Inflammatory macrophage treated with lipopolysaccharide for 4 hours (primary cell): Measurements from ENCODE around the gene MTCP1.

Experiments used
- DNase-seq: peaks from one replicate; pipeline ENCODE4 v3.0.0-alpha.2; 2020

MTCP1 gene

GRCh38 chrX:155070975-155071693, at the start of gene MTCP1, which contains the start of the genes BRCC3 and CMC4:
TSS of gene MTCP1 (minus strand) at chrX:155071136. CDS start at chrX:155066010, 5,126 bp downstream.
TSS of gene BRCC3 (plus strand) at chrX:155071508. CDS start at chrX:155071528, 20 bp downstream.
TSS of gene CMC4 (minus strand) at chrX:155071136. CDS start at chrX:155064023, 7,113 bp downstream.
- DNase-seq = peak; percentile 79

GRCh38 chrX:155115174-155115819, 44.4 kb upstream of the MTCP1 start:
- DNase-seq = peak; percentile 33

- no peak for DNase-seq
These were observed 42.2 kb upstream of the MTCP1 start for GRCh38 chrX:155113097-155113496.

GRCh38 chrX:155112171-155112570, 41.2 kb upstream of the MTCP1 start:
- no peak for DNase-seq

GRCh38 chrX:155108427-155108826, 37.5 kb upstream of the MTCP1 start:
- DNase-seq = no peak

- DNase-seq = no peak
These were observed 35.0 kb upstream of the MTCP1 start for GRCh38 chrX:155105919-155106318.

- DNase-seq = peak; percentile 32
These were observed 23.6 kb upstream of the MTCP1 start for GRCh38 chrX:155094468-155095061.

- no peak for DNase-seq
These were observed 16.2 kb upstream of the MTCP1 start for GRCh38 chrX:155086961-155087735.

GRCh38 chrX:155086202-155086840, 15.4 kb upstream of the MTCP1 start:
- DNase-seq = peak; percentile 36

GRCh38 chrX:155071694-155072280, 851 bp upstream of the MTCP1 start:
- peak; percentile 35 for DNase-seq

- DNase-seq = no peak
These were observed 317 bp downstream of the MTCP1 start for GRCh38 chrX:155070663-155070974.

GRCh38 chrX:155070038-155070437, 898 bp downstream of the MTCP1 start:
- DNase-seq = no peak

- DNase-seq = no peak
These were observed 1.5 kb downstream of the MTCP1 start for GRCh38 chrX:155069414-155069813.

- peak; percentile 55 for DNase-seq
These were observed 2.8 kb downstream of the MTCP1 start for GRCh38 chrX:155068165-155068564.

- DNase-seq = peak; percentile 49
These were observed 5.8 kb downstream of the MTCP1 start for GRCh38 chrX:155065035-155065734.

GRCh38 chrX:155061760-155062159, 9.2 kb downstream of the MTCP1 start:
- DNase-seq = no peak

- DNase-seq = peak; percentile 44
These were observed 13.8 kb downstream of the MTCP1 start for GRCh38 chrX:155056877-155057792.

GRCh38 chrX:155056471-155056870, 14.5 kb downstream of the MTCP1 start:
- no peak for DNase-seq

- DNase-seq = no peak
These were observed 15.4 kb downstream of the MTCP1 start for GRCh38 chrX:155055494-155055893.

GRCh38 chrX:155054255-155054654, 16.7 kb downstream of the MTCP1 start:
- no peak for DNase-seq

- no peak for DNase-seq
These were observed 17.3 kb downstream of the MTCP1 start for GRCh38 chrX:155053656-155054055.
